Stimulated activated CD8-positive, alpha-beta memory T cell treated with anti-CD3 and anti-CD28 coated beads, Interleukin-15, amount 100 ng/mL, for 48 hours (primary cell): ENCODE results near the gene CLEC18C.
"Not testable (repeated sequence)": the region's sequence is repeated elsewhere in the genome, so short reads cannot be mapped to it uniquely, and the experiment has no call there.

Source experiments
- DNase-seq, 2 donors: peaks; one replicate each; pipeline ENCODE4 v3.0.0-alpha.2; 2020; ENCODE audit warnings: low read depth in 2 of 2

The CLEC18C gene

DNA sequence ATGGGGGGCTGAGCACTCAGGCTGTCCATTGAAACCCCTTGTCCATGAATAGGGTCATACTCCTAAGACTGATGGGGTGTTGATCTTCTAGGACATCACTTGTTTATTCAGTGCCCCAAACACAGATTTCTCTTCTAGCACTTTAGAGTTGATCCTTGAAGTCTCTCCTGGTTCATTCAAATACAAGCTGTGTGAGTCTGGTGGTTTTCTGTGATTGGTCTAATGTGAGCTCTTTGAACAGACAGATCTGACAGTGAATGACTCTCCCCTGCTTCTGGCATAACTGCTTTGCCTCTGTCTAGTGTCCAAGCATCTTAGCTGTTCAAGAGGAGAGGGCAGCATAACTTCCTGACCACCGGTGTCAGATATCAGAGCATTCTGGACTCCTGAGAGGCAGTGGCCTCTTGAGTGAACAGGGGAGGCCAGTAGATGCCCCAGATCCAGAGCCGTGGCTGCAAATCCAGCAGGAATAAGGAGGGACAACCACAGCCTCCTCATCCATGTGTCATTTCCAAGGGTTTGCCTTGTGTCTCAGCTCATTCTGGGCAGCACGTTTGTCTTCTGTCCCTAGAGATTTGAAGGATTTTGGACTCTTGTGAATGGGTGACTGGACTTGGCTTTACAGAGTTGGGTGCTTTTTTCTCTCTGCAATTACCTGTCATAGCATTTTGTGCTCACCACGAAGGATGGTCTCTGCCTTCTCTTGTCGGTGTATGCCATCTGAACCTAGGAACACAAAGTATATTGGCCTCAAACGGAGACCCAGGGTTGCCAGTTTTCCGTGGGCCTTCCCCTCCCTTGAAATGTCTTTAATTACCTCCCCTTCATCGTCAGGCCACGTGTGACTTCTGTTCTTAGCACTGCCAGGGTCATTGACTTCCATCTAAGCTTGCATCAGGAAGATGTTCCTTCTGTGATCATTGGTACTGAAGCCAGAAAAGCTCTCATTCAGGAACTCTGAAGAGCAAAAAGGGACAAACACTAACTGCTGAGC, 13.9 kb upstream of the CLEC18C start:
- no peak for DNase-seq

- DNase-seq, result no peak
These were observed 13.2 kb upstream of the CLEC18C start for GRCh38 chr16:70160388-70160787.

- no peak for DNase-seq
These were observed 12.8 kb upstream of the CLEC18C start for GRCh38 chr16:70160821-70161220.

DNA sequence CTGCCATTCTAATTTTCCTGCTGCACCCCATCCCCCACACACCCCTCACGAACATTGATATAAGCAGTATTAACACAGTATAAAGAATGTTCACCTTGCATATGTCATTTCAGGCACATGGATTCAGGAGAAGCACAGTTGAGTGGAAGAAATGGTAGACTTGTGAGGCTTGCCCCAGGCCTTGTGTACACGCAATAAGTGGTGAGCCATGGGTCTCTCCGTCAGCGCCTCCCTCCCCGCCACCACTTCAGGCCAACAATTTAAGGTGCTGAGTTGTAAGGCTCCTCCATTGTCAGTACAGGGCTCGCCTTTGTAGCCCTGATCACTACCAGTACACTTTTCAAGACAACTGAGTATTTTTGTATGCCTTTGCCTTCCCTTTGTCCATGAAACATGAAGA, 12.2 kb upstream of the CLEC18C start:
- no peak for DNase-seq

DNA sequence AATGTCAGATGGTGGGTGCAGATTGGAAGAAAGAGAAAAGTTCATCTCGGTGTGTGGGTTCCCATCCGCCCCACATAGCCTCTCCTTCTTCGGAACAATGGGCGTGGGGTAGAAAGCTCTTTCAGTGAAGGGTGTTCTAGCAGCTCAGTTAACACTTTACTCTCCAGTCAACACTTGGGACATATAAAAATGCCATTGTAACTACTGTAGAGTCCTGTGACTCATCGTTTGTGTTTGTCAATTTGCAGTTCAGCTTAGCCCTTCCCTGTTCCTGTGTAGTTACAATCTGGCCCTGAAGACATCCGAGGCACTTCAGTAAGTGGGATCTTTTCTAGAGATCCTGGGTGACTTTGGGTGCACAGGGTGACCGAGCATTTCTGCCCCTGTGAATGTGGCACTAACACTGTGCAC, 11.5 kb upstream of the CLEC18C start:
- no peak for DNase-seq

DNA sequence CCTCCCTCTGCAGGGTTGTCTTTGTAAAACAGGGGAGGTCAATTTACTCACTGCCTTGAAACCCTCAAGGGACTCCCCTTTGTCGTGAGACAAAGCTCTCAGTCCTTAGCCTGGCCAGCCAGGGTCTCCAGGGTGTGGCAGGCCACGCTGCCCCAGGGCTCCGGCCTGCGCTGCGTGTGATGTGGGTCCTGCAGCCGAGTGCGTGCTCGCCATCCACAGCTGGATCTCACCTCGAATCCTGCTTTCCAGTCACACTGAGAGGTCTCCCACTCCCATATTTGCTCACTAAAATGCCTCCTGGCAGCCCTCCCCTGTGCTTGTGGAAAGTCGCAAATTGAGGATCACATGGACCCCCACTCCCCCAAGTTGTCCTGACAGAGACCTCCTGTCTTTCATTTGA, 10.0 kb upstream of the CLEC18C start:
- DNase-seq, result no peak

GRCh38 chr16:70166688-70167087, 6.9 kb upstream of the CLEC18C start:
- not testable (repeated sequence) for DNase-seq

GRCh38 chr16:70173916-70174315, 329 bp downstream of the CLEC18C start:
- DNase-seq, result not testable (repeated sequence)

GRCh38 chr16:70174387-70174932, 873 bp downstream of the CLEC18C start:
- not testable (repeated sequence) for DNase-seq

DNA sequence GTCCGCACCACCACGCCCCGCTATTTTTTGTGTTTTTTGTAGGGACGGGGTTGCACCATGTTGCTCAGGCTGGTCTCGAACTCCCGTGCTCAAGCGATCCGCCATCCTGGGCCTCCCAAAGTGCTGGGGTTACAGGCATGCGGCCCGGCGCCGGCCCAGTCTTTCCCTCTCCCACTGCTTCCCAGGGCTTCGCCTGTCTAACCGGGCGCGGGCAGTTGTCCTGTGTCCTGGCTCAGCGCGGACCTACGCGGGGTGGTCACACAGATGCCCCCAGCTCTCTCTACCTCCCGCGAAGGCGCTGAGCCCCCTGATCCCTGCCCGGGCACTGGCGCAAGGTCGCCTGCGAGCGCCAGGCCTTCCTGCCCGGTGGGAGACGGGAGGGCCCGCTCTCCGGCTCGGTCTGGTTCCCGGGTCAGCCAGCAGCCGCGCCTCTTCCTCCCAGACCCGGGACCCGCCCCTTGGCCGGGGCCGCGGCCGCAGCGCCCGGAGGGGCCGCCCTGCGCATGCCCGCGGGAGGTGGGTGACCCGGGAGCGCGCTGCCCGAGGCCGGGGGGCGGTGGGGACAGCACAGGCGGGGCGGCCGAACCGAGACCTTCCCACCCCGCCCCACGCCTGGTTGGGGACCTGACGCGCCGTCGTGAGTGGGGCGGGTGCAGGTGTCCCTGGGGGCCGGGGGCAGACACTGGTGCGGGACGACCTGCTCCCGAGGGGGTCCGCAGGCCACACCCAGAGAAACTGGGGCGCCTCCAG, 14.4 kb downstream of the CLEC18C start:
- not testable (repeated sequence) for DNase-seq

DNA sequence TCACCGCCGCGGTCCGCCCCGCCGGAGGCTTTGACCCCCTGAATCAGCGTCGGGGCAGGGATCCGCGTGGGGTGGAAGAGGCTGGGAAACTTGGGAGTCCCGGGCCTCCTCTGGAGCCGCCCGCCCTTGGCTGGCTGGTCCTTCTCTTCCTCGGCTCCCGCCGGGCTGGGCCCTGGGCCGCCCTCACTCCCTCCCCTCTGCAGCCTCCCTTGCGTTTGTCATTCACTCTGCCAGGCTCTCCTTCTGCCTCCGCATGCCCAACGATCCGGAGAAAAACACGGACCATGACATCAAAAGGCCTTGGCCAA, 15.0 kb downstream of the CLEC18C start:
- not testable (repeated sequence) for DNase-seq

DNA sequence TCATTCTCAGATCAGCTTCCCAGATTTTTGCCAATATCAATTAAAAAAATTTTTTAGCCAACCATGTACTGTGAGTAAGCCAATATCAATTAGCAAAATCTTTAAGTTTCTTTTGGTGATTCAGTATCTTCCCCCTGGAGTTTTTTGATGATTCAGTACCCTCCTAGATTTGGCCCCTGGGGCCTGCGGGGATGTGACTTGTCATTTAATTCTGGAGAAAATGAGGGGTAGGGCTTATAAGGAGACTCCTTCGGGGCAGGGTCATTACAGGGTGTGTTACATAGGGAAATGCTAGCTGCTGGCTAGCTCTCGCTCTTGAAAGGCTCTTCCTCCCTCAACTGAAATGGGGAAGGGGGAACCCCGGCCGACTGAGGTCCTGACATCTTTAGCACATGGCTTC, 17.0 kb downstream of the CLEC18C start:
- not testable (repeated sequence) for DNase-seq

GRCh38 chr16:70196683-70197300, 23.2 kb downstream of the CLEC18C start:
- DNase-seq, result not testable (repeated sequence)

- not testable (repeated sequence) for DNase-seq
These were observed 24.0 kb downstream of the CLEC18C start for GRCh38 chr16:70197611-70198010.

- DNase-seq, result not testable (repeated sequence)
These were observed 24.6 kb downstream of the CLEC18C start for GRCh38 chr16:70198230-70198629.

DNA sequence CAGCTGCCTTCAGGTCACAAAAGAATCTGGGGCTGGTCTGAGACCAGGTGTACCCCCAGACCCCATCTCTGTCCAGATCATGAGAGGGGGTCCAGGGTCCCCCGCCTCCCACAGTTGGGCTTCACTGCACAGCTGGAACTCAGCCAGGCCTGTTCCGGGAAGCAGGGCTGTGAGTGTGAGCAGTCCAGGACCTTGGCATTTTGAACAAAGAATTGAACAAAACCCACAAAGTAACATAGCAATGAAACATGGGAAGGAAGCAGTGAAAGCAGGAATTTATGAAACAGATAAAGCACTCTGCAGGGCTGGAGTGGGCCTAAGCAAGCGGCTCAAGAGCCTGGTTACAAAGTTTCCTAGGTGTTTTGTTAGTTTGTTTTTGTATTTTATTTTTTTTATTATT, 25.1 kb downstream of the CLEC18C start:
- DNase-seq, result not testable (repeated sequence)

- DNase-seq, result not testable (repeated sequence)
These were observed 25.6 kb downstream of the CLEC18C start for GRCh38 chr16:70199170-70199569.

DNA sequence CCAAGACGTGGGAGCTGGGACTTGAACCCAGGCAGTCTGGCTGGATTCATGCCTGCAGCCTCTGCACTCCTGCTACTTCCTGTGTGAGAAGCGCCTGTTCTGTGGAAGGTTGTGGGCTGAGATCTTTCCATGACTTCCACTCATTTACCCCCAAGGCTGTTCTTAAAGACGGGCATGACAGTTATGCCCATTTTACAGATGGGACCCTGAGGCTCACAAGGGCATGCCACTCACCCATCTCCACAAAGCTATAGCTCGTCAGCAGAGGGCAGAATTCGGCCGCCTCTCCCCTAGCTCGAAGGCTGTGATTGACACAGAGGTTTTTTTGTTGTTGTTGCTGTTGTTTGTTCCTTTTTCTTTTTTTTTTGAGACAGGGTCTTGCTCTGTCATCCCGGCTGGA, 26.5 kb downstream of the CLEC18C start:
- DNase-seq, result not testable (repeated sequence)

DNA sequence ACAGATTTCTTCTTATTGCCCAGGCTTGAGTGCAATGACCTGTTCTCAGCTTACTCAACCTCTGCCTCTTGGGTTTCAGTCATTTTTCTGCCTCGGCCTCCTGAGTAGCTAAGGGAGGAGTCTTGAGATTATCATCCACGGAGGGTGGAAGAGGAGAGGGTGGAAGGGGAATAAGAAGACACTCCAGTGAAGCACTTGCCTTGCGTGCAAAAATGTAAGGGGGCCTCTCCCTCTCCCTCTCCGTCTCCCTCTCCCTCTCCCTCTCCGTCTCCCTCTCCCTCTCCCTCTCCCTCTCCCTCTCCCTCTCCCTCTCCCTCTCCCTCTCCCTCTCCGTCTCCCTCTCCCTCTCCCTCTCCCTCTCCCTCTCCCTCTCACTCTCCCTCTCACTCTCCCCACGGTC, 29.9 kb downstream of the CLEC18C start:
- DNase-seq, result not testable (repeated sequence)

DNA sequence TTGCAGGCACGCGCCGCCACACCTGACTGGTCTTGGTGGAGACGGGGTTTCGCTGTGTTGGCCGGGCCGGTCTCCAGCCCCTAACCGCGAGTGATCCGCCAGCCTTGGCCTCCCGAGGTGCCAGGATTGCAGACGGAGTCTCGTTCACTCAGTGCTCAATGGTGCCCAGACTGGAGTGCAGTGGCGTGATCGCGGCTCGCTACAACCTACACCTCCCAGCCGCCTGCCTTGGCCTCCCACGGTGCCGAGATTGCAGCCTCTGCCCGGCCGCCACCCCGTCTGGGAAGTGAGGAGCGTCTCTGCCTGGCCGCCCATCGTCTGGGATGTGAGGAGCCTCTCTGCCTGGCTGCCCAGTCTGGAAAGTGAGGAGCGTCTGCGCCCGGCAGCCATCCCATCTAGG, 30.4 kb downstream of the CLEC18C start:
- DNase-seq, result not testable (repeated sequence)

- DNase-seq, result not testable (repeated sequence)
These were observed 31.2 kb downstream of the CLEC18C start for GRCh38 chr16:70204668-70205405.
